LNCAP (cell line): ENCODE results near the gene GIGYF2.

Experiments
- CTCF ChIP-seq: fragments of 450-650 bp; IDR thresholded peaks from 2 replicates; pipeline ENCODE4 v1.5.1; 2017; ENCODE audit warnings: mild to moderate bottlenecking

GIGYF2 gene

GRCh38 chr2:232896720-232897597 is 199.8 kb downstream of the GIGYF2 start:
- TF ChIP-seq CTCF, result no peak

- no peak for TF ChIP-seq CTCF
Observed at GRCh38 chr2:232897598-232898408, 200.7 kb downstream of the GIGYF2 start.

GRCh38 chr2:232898592-232899543 is 201.7 kb downstream of the GIGYF2 start:
- no peak for TF ChIP-seq CTCF

- TF ChIP-seq CTCF, result no peak
Observed at GRCh38 chr2:232900811-232901735, 203.9 kb downstream of the GIGYF2 start.

GRCh38 chr2:232901736-232902578 is 204.8 kb downstream of the GIGYF2 start:
- no peak for TF ChIP-seq CTCF

- TF ChIP-seq CTCF, result no peak
Observed at GRCh38 chr2:232903989-232904388, 206.9 kb downstream of the GIGYF2 start.
